ENCODE measurements around the gene KRT76.

The KRT76 gene

GRCh38 chr12:52802442-52802841 lies 25.3 kb upstream of the KRT76 start:
- DNase-seq (ENCODE audit: low spot score), result no peak
- in situ Hi-C loops (cut with MboI; ENCODE audit: low sequenced_read_pairs, unreplicated experiment), result no loop called here
- no peak for TF ChIP-seq CTCF (IDR thresholded peaks at IDR 0.05; ENCODE audit: borderline replicate concordance, control extremely low read depth, extremely low read depth, insufficient read depth, missing control alignments)

- no peak for DNase-seq (ENCODE audit: low spot score)
- in situ Hi-C loops (cut with MboI; ENCODE audit: low sequenced_read_pairs, unreplicated experiment), result no loop called here
- TF ChIP-seq CTCF (IDR thresholded peaks at IDR 0.05; ENCODE audit: borderline replicate concordance, control extremely low read depth, extremely low read depth, insufficient read depth, missing control alignments), result no peak
Measured at GRCh38 chr12:52801773-52802172, 24.6 kb upstream of the KRT76 start.

GRCh38 chr12:52800259-52800917 lies 23.2 kb upstream of the KRT76 start:
- no peak for DNase-seq (ENCODE audit: low spot score)
- no peak for TF ChIP-seq CTCF (IDR thresholded peaks at IDR 0.05; ENCODE audit: borderline replicate concordance, control extremely low read depth, extremely low read depth, insufficient read depth, missing control alignments)
- in situ Hi-C loops (cut with MboI; ENCODE audit: low sequenced_read_pairs, unreplicated experiment), result no loop called here

- DNase-seq (ENCODE audit: low spot score), result no peak
- TF ChIP-seq CTCF (IDR thresholded peaks at IDR 0.05; ENCODE audit: borderline replicate concordance, control extremely low read depth, extremely low read depth, insufficient read depth, missing control alignments), result no peak
- in situ Hi-C loops (cut with MboI; ENCODE audit: low sequenced_read_pairs, unreplicated experiment), result no loop called here
Measured at GRCh38 chr12:52799505-52800211, 22.5 kb upstream of the KRT76 start.

GRCh38 chr12:52798671-52799504 lies 21.7 kb upstream of the KRT76 start:
- no peak for DNase-seq (ENCODE audit: low spot score)
- in situ Hi-C loops (cut with MboI; ENCODE audit: low sequenced_read_pairs, unreplicated experiment), result no loop called here
- TF ChIP-seq CTCF (IDR thresholded peaks at IDR 0.05; ENCODE audit: borderline replicate concordance, control extremely low read depth, extremely low read depth, insufficient read depth, missing control alignments), result no peak

- no peak for DNase-seq (ENCODE audit: low spot score)
- TF ChIP-seq CTCF (IDR thresholded peaks at IDR 0.05; ENCODE audit: borderline replicate concordance, control extremely low read depth, extremely low read depth, insufficient read depth, missing control alignments), result no peak
- in situ Hi-C loops (cut with MboI; ENCODE audit: low sequenced_read_pairs, unreplicated experiment), result no loop called here
Measured at GRCh38 chr12:52798003-52798670, 21.0 kb upstream of the KRT76 start.
